HPDE6-E6E7 (cell line): ENCODE measurements around the gene LRRC40.
A peak's percentile ranks its signal among the peaks of the same experiment; 100 is the strongest.
"Not testable (repeated sequence)": the region's sequence is repeated elsewhere in the genome, so short reads cannot be mapped to it uniquely, and the experiment has no call there.

Experiments
- DNase-seq: peaks from one replicate; pipeline ENCODE4 v3.0.0; 2011; ENCODE audit warnings: missing footprints; ENCODE audit errors: extremely low spot score

The LRRC40 gene

DNA sequence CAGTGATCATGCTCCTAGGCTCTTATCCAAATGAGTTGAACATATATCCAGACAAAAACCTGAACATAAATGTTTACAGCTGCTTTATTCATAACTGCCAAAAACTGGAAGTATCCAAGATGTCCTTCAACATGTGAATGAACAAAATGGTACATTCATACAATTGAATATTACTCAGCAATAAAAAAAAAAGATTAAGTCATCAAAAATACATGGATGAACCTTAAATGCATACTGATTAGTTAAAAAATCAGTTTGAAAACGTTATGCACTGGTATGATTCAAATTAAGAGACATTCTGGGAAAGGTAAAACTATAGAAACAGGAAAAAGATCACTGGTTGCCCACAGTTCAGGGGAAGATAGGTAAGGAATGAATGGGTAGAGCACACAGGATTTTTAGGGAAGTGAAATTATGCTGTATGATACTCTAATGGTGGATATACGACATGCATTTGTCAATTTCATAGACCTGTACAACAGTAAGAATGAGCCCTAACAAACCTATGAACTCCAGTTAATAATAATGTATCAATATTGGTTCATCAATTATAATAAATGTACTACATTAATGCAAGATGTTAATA is 3.1 kb downstream of the LRRC40 start:
- DNase-seq = no peak

DNA sequence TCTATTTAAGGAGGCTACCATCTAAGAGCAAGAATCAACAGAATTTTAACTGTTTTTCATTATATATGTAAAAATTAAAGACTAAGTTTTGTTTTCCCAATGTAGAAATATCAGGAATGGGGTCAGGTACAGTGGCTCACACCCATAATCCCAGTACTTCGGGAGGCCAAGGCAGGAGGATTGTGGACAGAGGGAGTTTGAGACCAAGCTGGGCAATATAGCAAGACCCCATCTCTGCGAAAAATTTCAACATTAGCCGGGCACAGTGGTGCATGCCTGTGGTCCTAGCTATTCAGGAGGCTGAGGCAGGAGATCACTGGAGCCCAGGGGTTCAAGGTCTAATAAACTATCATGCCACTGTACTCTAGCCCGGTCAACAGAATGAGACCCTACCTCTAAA is 5.3 kb downstream of the LRRC40 start:
- DNase-seq = no peak

DNA sequence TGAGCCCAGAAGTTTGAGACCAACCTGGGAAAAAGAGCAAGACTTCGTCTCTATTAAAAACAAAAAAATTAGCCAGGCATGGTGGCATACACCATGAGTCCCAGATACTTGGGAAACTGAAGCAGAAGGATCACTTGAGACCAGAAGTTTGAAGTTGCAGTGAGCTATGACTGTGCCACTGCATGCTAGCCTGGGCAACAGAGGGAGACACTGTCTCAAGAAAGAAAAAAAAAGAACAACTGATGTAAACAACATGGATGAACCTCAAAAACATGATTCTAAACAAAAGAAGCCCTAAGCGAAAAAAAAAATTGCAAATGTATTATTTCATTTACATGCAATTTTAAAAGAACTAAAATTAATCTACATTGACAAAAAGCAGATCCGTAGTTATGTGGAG is 9.0 kb downstream of the LRRC40 start:
- DNase-seq = no peak

DNA sequence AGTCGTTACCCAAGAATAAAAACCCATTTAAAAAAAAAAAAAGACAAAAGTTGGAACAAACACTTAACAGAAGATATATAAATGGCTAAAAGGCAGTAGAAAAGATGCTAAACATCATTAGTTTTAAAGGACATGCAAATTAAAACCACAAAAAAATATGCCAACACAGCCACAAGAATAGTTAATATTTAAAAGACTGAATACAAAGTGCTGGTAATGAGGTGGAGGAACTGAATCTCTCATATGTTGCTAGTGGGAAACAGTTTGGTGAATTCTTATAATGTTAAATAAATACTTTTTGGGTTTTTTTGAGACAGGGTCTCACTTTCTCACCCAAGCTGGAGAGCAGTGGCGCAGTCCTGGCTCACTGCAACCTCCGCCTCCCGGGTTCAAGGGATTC is 10.0 kb downstream of the LRRC40 start:
- no peak for DNase-seq

DNA sequence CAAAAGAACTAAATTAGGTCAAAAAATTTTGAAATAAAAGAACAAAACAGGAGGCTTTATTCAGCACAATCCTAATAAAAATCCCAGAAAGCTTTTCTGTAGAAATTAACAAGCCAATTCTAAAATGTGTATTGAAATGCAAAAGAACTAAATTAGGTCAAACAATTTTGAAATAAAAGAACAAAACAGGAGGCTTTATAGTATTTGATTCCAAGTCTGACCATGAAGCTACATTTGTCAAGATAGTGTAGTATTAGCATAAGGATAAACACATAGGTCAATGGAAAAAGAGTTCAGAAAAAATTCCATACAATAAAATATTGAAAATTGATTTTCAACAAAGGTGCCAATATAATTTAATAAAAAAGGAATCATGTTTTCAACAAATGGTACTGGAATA is 10.8 kb downstream of the LRRC40 start:
- DNase-seq = no peak

DNA sequence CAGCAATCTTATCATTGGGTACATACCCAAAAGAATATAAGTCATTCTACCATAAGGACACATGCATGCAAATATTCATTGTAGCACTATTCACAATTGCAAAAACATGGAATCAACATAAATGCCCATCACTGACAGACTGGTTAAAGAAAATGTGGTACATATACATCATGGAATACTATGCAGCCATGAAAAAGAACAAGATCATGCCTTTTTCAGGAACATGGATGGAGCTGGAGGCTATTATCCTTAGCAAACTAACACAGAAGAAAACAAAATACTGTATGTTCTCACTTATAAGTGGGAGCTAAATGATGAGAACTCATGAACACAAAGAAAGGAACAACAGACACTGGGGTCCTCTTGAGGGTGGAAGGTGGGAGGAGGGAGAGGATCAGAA is 12.9 kb downstream of the LRRC40 start:
- not testable (repeated sequence) for DNase-seq

DNA sequence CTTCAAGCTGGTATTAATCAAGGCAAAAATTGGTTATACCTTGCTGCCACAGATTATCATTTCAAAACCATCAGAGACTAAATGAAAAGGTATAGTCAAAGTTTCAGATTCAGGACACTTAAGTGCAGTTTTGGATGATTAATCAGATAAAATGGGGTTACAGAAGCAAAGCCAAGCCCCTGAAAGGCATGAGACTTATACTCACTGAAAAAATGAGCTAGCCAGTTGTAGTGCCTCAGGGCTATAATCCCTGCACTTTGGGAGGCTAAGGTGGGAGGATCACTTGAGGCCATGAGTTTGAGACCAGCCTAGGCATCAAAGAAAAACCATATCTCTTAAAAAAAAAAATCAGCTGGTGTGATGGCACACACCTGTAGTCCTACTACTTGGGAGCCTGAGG is 15.2 kb downstream of the LRRC40 start:
- DNase-seq = no peak

DNA sequence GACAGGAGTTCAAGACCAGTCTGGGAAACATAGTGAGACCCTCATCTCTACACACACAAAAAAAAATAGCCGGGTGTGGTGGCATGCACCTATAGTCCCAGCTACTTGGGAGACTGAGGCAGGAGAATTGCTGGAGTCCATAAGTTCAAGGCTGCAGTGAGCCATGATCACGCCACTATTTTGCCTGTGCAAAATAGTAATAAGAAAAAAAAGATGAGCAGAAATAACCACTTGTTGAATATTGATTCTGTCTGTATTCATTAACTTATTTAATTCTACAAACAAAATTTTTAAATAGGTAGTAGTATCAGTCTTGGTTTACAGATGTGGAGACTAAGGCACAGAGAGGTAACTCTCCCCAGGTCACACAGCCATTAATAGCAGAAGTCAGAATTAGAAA is 16.9 kb downstream of the LRRC40 start:
- no peak for DNase-seq

DNA sequence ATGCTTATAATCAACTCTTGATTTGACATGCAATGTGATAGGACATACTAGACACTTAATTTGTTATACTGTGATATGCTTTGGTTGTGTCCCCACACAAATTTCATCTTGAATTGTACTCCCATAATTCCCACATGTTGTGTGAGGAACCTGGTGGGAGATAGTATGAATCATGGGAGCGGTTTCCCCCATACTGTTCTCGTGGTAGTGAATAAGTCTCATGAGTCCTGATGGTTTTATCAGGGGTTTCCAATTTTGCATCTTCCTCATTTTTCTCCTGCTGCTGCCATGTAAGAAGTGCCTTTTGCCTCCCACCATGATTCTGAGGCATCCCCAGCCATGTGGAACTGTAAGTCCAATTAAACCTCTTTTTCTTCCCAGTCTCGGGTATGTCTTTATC is 20.2 kb downstream of the LRRC40 start:
- not testable (repeated sequence) for DNase-seq

DNA sequence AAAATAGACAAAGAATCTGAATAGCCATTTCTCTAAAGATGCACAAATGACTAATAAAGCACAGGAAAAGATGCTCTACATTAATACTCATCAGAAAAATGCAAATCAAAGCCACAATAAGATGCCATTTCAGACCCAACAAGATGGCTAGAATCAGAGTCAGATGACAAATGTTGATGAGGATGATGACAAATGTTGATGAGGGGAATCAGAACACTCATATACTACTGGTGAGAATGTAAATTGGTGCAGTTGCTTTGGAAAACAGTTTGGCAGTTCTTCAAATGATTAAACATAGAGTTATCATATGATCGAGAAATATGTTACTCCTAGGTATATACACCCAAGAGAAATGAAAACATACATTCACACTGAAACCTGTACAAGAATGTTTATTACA is 33.9 kb downstream of the LRRC40 start:
- DNase-seq = no peak

DNA sequence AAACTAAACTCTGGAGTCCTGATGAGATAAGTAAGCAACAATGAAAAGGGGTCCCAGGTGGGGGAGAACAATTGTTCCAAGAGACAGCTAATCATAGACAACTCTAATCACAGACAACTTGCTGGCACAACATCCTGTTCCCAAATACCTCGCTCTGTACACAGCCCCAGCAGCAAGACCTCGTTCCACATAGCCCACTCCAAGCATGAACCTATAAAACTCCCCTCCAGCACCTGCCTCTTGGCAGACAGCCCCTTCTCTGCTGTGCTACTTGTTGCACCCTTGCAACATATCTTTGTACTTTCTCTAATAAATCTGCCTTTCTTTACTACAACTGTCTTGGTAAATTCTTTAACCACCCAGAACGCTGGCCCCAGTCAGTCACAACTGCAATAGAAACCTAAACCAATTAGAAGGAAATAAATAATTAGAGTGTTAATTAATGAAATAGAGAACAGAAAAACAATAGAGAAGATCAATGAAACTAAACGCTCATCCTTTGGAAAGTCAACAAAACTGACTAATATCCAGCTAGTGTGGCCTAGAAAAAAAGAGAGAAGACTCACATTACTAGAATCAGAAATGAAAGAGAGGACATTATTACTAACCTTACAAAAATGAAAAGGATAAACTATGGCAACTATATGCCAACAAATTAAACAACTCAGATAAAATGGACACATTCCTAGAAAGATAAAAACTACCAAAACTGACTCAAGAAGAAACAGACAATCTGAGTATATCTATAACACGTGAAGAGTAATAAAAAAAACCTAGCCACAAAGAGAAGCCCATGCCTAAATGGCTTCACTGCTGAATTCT is 36.1 kb downstream of the LRRC40 start:
- DNase-seq = no peak

DNA sequence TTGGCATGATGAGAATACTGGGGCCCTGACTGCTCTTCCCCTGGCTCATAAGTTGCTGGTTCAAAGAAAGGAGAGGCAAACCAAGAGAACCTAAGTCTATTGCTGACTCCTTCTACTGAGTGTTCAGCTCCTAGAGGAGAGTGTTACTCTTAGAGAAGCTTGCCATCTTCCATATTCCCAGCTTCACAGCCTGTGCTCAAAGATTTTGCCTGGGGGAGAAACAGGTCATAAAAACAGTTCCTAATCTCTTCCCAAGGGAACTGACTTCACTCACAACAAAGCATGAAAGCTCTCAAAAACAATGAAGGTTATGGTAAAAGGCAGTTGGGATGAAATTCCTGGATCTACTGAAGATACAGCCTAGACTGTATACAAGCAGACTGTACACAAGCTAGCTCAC is 37.1 kb downstream of the LRRC40 start:
- DNase-seq = no peak

DNA sequence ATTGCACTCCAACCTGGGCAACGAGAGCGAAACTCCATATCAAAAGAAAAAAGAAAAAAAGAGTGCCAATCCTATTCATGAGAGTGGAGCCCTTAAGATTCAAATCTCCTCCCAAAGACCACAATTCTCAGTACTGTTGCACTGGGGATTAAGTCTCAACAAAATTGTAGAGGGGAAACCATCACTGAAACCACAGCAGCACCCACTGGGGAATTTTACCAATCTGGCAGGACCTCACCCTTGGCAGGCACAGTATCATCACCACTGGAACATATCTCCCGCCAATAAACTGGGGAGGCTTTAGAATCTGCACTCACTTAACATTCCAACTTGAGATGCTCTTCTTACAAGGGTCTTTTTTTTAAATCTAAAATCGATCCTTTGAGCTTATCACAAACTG is 41.0 kb downstream of the LRRC40 start:
- no peak for DNase-seq

DNA sequence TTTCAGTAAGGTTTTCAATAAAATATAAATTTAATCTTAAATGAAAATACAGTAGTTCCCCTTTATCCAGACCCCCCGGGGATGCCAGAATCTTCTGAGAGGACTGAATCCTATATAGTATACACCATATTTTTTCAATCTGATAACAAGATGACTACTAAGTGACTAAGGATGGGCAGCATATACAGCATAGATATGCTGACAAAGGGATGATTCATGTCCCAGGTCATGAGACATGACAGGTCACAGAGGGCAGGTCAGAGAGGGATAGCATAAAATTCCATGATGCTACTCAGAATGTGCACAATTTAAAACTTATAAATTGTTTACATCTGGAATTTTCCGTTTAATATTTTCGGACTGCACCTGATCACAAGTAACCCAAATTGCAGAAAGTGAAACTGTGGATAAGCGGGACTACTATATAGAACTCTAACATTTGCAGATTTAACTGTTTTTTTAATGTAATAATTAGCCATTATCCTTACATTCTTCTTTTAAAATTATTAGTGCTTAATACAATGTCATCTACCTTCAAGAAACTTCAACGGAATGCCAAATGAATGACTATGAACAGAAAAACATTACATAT is 48.8 kb downstream of the LRRC40 start:
- DNase-seq = no peak

DNA sequence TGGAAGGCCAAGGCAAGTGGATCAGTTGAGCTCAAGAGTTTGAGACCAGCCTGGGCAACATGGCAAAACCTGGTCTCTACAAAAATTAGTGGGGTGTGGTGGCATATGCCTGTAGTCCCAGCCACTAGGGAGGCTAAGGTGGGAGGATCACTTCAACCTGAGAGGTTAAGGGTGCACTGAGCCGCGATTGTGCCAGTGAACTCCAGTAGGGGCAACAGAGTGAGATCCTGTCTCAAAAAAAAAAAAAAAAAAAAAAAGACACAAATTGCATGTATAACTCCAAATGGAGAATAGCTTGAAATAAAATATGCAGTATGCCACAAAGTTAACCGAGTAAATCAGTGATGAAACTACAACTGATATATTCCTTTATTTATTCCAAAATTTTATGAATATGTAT is 51.6 kb downstream of the LRRC40 start:
- DNase-seq = no peak

DNA sequence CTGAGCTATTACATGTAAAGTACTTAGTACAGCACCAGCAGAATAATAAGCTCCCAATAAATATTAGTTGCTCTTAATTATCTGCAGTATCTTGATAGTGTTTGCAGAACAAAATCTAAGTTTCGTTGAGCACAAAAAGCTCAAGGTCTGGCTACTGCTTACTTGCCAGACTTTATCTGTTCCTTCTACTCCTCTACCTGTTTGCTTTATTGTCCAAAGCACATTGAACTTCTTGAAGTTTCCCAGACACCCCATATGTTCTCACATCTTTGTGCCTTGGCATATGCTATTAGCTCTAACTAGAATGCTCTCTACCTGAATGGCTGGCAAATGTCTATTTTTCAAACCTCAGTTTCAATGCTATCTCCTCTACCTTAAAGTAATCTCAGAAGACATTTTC is 54.9 kb downstream of the LRRC40 start:
- DNase-seq = no peak

DNA sequence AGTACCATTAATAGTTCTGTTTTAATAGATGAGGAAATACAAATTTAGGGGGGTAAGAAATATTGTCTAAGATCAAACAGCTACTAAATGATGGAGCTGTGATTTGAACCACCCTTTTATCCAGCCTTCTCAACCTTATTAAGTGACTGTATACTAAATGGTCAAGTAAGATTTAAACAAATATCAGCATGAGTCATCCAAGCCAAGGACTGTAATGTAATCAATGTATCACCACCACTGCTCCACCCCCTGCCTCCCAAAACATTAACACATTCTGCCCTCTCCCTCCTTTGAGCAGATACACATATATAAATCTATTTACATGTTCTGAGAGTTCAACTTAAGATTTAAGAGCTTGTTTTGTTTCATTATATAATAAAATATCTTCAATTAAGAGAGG is 58.9 kb downstream of the LRRC40 start:
- DNase-seq = peak; percentile 10

DNA sequence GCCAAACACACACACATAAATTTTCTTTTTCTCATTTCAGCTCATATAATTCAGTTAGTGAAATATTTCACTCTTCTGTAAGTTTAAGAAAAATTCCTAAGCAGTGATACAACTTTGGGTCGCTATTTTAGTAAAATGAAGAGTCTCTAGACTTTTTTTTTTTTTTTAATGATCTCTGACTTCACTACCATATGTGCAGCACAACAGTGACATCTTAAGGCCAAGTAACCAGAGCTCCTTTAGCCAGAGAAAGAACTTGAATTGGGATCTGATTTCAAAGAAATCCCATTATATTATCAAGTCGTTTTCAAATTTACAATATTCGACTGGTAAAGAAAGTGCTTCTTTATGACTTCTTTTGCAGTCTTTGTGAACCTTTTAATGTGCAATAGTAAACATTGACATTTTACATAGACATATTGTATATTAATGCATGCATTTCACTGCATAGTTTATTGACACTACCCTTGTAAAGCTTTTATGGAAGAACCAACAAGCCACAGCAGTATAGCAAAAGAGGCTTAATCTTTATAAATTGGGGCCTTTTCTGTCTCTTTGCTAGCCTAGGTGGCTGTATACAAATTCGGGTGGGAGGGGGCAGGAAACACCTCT is 62.2 kb downstream of the LRRC40 start:
- no peak for DNase-seq

DNA sequence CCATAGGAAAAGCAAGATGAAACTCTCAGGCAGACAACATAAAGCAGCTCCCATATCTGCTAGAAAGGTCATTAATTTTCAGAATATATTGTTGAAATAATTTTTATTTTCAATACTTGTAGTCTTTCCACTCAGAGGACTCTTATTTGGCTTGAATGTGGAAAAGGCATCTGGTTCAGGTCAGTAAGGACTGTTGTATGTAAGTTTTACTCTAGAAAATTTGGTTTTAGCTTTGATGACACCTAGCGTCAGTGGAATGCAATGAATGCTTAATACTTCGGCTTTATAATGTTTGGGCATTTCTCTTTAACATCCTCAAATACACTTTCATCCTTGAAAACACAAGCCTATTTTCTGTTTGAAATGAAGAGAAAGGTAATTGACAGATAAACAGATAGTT is 63.3 kb downstream of the LRRC40 start:
- no peak for DNase-seq

DNA sequence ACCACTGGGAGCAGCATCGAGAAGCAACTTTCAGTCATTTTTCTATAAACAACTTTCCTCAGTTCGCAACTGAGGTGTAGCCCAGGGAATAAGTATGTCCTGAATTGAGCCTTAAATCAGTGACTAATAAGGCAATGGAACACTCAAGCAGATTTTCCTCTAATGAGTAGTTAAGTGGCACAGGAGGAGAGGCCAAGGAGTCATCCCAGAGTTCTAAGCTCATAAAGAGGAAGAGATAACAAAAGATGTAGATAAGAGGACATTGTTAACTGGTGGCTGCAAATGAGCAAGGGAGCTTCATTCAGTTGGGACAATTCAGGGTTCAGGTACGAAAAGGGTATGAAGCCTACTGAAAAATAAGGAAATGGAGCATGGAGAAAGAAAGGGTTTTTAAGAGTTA is 64.5 kb downstream of the LRRC40 start:
- DNase-seq = no peak

DNA sequence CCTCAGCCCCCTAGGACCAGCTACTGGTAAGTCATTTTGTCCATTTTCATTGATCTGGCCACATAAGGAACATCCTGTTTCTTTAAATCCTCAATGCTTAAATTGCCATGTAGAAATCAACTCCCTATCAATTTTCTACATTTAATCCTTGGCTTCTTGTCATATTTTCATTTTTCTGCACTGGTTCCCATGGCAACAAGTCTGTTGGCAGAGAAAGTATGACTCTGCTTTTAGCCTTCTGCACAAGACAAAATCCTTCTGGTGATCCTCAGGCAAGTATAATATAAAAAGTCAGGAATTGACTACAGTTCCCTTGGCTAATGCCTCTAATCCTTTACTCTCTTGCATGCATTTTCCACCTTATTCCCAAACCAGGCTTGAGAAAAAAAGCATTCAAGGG is 65.0 kb downstream of the LRRC40 start:
- DNase-seq = no peak

DNA sequence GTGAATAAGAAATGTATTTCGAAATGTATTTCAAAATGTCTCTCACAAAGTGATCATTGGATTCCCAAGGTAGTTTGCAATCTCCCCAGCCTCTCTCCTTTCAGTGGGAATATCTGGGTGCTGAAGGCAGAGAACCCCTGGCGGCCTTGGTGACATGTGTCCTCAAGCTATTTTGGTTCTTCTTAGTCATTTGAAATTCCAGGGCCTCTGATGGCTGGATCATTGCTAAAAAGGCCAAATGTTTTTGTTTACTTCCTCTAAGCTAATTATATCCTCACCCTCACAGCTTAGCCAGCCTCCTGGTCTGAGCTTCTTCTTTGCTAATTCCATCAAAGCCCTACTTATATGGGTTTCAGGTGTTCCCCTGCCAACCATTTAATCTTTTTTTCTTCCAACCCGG is 71.2 kb downstream of the LRRC40 start:
- no peak for DNase-seq

DNA sequence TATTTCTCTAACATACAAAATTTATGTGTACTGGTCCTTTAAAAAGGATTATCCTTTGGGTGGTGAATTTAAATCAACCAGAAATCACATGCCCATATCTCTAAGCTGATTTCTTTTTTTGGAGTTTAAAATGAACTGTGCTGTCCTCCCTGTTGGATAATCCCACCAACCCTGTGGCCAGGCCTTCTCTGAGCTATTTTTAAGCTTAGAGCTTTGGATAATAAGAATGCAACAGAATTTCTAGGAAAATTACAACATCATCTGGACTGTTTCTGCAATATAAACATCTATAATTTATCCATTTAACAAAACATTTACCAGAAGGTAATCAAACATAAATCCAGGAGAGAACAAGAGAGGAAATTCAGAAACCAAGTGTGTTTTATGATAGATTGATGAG is 88.3 kb downstream of the LRRC40 start:
- DNase-seq = no peak
